HG03378 (cell line): ENCODE results near the gene OR2T2.
"Not testable (repeated sequence)": the region's sequence is repeated elsewhere in the genome, so short reads cannot be mapped to it uniquely, and the experiment has no call there.

Experiments
- ATAC-seq: cut with Tn5 transposase; IDR thresholded peaks from one replicate; pipeline ENCODE4 v1.9.1; 2021; ENCODE audit warnings: mild to moderate bottlenecking, moderate library complexity; ENCODE audit not compliant: unreplicated experiment

Gene OR2T2

DNA sequence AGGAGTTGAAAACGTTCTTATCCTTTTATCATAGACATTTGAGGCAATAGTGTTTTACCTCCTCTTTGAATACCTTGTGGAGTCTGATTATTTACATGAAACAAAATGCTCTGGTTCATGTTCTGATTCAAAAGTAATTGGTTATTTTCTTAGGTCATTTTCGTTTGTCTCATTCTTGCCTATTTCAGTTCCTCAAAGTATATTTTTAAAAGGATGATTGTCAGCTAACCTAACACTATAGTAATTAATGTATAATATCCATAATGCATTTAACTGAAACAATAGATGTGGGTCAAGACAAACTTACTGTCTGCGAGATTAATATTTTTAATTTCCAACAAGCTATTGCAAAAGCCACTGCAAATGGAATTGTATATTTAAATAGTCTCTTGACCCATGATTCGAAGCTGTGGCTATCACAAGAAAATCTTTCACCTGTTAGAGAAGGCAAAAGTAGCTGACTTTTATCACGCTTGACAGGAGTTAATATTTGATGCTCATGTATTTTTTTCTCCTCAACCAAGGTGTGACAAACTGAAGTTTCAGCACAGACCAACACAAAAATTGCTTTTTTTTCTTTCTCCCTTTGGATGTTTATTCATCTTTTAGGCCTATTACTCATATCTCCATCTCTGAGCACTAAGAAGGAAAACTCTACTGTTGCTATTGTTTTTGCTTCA, 5.2 kb downstream of the OR2T2 start:
- ATAC-seq: peak; percentile 76

- ATAC-seq: not testable (repeated sequence)
Observed at GRCh38 chr1:248453619-248454018, 8.2 kb downstream of the OR2T2 start.

DNA sequence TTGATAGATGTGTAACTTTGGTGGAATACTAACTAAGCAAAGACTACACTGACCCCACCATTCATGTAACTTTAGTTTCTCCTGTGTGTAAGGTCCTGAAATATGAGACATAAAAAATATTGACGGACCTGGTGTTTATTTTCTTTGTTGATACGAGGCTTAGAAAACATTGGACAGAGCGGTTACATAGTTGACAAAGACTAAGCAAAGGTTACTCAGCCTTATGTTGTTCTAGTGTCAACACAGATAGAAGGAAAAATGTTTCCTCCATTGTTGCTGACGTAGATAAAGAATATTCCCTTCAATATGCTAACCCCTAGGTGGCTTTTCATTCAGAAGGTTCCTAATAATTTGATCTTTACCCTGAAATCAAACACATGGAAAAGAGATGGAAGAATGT, 9.6 kb downstream of the OR2T2 start:
- not testable (repeated sequence) for ATAC-seq

GRCh38 chr1:248456635-248457034, 11.2 kb downstream of the OR2T2 start:
- not testable (repeated sequence) for ATAC-seq

DNA sequence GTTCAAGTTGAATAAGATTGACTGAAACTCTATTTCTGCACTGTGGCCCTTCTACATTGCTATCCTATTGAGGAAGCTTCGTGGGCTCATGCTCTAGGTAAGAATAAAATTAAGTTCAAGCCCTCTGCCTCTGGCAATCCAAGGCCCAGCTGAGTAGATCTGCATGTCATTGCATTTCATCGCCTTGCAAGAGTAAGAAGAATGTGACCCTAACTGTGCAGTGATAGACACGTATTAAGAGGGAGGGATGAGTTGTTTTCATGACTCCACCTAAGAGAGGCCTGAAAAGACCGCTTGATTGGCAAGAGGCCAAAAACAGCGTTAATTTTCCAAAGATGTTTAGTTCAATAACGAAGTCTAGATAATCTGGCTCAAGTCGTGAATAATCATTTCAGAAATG, 13.7 kb downstream of the OR2T2 start:
- ATAC-seq: not testable (repeated sequence)

DNA sequence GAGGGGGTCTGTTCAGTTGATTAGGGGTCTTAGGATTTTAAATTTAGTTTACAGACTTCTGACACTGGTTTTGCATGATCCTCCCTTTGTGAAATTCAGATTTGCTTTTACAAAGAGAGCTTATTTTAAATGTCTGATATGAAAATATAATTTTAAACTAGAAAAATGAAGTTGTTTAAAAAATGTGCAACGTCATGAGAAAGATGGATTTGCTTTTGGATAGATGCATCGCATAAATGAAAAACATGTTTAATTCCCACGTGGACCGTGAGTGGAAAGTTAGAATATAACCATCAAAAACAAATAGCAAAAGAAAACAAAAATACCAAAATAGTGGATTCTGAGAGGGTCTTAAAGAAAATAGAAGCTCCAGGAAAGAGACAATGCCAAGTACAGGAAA, 25.7 kb downstream of the OR2T2 start:
- no peak for ATAC-seq

- ATAC-seq: not testable (repeated sequence)
Observed at GRCh38 chr1:248472111-248472510, 26.7 kb downstream of the OR2T2 start.

DNA sequence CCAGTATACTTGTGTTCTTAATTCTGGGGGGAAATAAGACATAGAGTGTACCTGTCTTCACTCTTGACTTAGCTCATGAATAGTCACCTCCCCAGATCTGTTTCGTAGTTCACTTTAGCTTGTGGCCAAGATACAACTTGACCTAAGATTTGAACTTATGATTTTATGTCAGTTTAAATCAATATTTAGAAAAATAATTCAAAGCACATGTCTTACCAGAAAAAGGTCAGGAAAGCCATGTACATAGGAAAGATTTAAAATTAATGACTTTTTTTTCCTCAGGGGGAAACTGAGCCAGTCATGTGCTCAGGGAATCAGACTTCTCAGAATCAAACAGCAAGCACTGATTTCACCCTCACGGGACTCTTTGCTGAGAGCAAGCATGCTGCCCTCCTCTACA, 27.6 kb downstream of the OR2T2 start, which contains the start of gene OR2T3:
TSS of gene OR2T3 (plus strand) at position 301 of the 400 bp plus-strand sequence. CDS start at position 301, 0 bp downstream.
- not testable (repeated sequence) for ATAC-seq

DNA sequence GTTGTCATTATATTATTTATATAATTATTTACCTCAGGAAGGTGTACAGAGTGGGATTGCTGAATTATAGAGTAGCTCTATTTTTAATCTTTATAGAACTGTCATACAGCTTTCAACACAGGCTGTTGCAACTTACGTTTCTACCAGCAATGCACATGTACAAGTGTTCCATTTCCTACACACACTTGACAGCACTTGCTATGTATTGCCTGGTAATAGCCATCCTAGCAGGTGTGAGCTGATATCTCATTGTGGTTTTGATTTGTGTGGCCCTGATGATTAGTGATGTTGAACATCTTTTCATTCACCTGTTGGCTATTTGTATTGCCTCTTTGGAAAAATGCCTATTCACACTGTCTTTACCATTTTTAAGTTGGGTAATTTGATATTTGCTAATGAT, 30.2 kb downstream of the OR2T2 start:
- peak; percentile 84 for ATAC-seq

GRCh38 chr1:248481686-248482579, 36.5 kb downstream of the OR2T2 start:
- ATAC-seq: peak; percentile 70

DNA sequence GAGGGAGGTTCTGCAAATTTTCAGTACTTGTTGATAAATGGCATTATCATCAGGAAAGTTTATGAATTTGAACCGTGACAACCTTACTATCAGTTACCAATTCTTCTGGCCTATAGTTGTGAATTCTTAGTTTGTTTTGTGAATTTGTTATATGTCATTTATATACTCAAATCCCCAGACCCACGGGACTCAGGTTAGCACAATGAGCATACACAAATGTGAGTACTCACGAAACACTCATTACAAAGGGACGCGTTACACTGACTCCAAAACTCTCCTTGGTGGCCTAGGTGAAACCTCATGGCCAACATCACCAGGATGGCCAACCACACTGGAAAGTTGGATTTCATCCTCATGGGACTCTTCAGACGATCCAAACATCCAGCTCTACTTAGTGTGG, 42.9 kb downstream of the OR2T2 start, which contains the start of gene OR2T5:
TSS of gene OR2T5 (plus strand) at position 301 of the 400 bp plus-strand sequence. CDS start at position 301, 0 bp downstream.
- not testable (repeated sequence) for ATAC-seq

GRCh38 chr1:248496661-248497060, 51.2 kb downstream of the OR2T2 start:
- not testable (repeated sequence) for ATAC-seq

GRCh38 chr1:248500305-248501035, 55.0 kb downstream of the OR2T2 start:
- ATAC-seq: not testable (repeated sequence)
